Stimulated activated CD4-positive, alpha-beta T cell treated with anti-CD3 and anti-CD28 coated beads, Interleukin-1b, Interleukin-23, amount 100 ng/mL, for 4 hours (primary cell): Measurements from ENCODE around the gene CORO6.
A peak's percentile ranks its signal among the peaks of the same experiment; 100 is the strongest.

Source experiments
- DNase-seq, 2 donors: peaks; one replicate each; pipeline ENCODE4 v3.0.0-alpha.2; 2020; ENCODE audit warnings: low read depth in 2 of 2

Gene CORO6

DNA sequence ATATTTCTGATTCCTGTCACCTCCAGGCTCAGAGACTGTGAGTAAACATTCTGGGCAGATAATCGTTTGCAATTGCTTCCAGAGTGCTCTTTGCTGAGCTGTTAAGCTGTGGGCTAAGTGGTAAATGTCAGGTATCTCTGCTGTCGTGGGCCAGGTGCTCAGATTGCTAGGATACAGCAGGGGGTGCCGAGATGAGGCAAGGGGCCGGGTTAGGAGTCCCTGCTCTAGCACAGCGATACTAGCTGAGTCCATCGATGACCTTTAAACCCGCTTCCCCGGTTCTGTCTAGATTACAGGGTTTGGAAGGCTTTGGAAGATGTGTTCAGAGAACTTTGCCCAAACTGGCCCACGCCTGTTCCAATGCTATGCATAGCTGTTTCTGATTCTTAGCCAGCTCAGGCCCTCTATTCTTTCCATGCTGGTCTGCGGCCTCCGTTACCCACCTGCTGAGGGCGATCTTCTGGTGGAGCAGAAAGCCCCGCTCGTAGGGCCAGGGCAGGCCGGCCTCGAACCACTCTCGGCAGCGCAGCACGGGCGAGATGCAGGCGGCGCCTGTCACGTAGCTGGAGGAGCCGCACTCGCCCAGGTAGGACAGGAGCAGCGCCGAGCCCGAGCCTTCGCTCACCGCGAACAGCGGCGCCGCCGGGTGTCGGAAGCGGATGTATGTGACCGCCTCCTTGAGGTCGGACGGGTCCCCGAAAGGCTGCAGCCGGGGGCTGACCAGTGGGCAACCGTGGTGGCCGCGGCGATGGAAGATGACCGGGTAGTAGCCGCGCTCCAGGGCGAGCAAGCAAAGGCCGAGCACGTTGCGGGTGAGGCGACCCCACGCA, 56.9 kb downstream of the CORO6 start:
- DNase-seq, result peak; percentile 39 to 50
